ENCODE measurements around the gene CSNK2B. TPM values are rescaled to one million over a fixed set of nuclear protein-coding genes. Genes with fewer than 3 reads are reported as not detected.

Gene CSNK2B
- polyA plus RNA-seq, 1 donor (not counting 4 experiments of a cell fraction or from before 2014, with no cell fraction given), result 43.7 TPM

DNA sequence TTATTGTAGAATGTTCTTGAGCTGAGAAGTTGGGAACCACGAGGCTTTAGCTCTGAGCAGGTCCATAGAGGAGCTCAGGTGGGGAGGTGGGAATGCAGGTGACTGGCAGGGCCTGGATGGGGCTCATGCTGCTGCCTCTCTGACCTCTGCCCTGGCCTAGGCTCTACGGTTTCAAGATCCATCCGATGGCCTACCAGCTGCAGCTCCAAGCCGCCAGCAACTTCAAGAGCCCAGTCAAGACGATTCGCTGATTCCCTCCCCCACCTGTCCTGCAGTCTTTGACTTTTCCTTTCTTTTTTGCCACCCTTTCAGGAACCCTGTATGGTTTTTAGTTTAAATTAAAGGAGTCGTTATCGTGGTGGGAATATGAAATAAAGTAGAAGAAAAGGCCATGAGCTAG, 3.8 kb downstream of the CSNK2B start, which contains the start of gene LY6G5B:
TSS of gene LY6G5B (plus strand) at position 301 of the 400 bp plus-strand sequence. CDS start 975 bp downstream, outside the sequence.
- TF ChIP-seq CTCF (optimal IDR thresholded peaks at IDR 0.05 in 1 of 3, IDR thresholded peaks at IDR 0.05 in 1 of 3, conservative IDR thresholded peaks at IDR 0.05 in 1 of 3; ENCODE audit: extremely low read depth in 1 of 3, insufficient read depth in 2 of 3, low read length in 3 of 3), result no peak
- no peak for TF ChIP-seq EZH2 (IDR thresholded peaks at IDR 0.05; ENCODE audit: low read length)
- Histone ChIP-seq H3K36me3 (ENCODE audit: control insufficient read depth in 2 of 2, extremely low read depth in 1 of 2, insufficient read depth in 2 of 2, low read length in 2 of 2) (peaks cover 41 to 48% of the 10 kb centered on the region in 2 experiments), H3K79me2 (ENCODE audit: control insufficient read depth, insufficient read depth, low read length) (peaks cover 40% of the 10 kb centered on the region), H3K4me2 (ENCODE audit: control insufficient read depth, extremely low read depth, insufficient read depth, low read depth, low read length) (no peak within 1 kb of the TSS), H3K9ac (ENCODE audit: control insufficient read depth, extremely low read depth, insufficient read depth, low read length) (no peak within 1 kb of the TSS), H4K20me1 (ENCODE audit: control insufficient read depth, extremely low read depth, insufficient read depth, low read length) (no peaks in the 10 kb centered on the region), H3K27me3 (ENCODE audit: control insufficient read depth, extremely low read depth, insufficient read depth, low read length) (no peaks in the 10 kb centered on the region), H3K4me1 (ENCODE audit: control insufficient read depth, extremely low read depth, insufficient read depth, low read length) (peaks cover 5% of the 10 kb centered on the region), H2AFZ (ENCODE audit: control insufficient read depth, low read length) (no peak within 1 kb of the TSS), H3K4me3 (ENCODE audit: control insufficient read depth in 2 of 3, extremely low read depth in 1 of 3, insufficient read depth in 2 of 3, low read depth in 1 of 3, low read length in 3 of 3) (no peak within 1 kb of the TSS), H3K27ac (ENCODE audit: control insufficient read depth, insufficient read depth, low read length) (no peak within 1 kb of the TSS), H3K9me3 (ENCODE audit: control insufficient read depth, low read depth, low read length) (no peaks in the 10 kb centered on the region), H3K9me1 (ENCODE audit: control insufficient read depth, extremely low read depth, insufficient read depth, low read length) (no peaks in the 10 kb centered on the region)
- no peak for FAIRE-seq
- DNase-seq (ENCODE audit: low read depth, low spot score), result no peak
- dilution Hi-C loops (cut with MboI; ENCODE audit: extremely low pct_ligation_motif_present, low sequenced_read_pairs), result no loop called here

DNA sequence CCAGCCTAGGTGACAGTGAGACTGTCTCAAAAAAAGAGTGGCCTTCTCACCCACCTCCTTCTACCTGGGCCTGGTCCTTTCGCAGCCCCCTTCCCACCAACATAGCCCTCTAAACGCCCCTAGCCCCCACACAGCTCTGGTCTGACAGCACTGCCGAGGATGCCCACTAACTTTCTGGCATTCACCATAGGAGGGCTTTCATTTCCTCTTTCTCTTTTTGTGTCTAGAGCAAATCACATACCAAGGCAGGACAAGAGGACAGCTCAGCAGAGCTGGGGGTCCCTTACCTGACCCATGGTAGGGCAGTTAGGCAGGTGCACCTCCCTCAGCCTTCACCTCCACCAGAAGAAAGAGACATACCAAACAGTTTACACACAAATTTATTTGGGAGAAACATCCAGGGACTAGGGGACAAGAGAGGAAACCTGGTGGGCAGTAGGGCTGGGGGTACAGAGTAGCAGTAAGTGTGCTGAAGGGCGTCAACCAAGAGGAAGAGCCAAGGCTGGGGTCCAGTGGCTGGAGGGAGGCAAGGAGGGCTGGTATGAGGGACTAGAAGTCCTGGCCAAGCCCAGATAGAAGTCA, 10.5 kb downstream of the CSNK2B start:
- no peak overlapping the region for H3K9ac ChIP-seq (ENCODE audit: control insufficient read depth, extremely low read depth, insufficient read depth, low read length)
- H4K20me1 ChIP-seq (ENCODE audit: control insufficient read depth, extremely low read depth, insufficient read depth, low read length), result no peaks in the 10 kb centered on the region
- H3K4me2 ChIP-seq (ENCODE audit: control insufficient read depth, extremely low read depth, insufficient read depth, low read depth, low read length), result no peak overlapping the region

More for the DNA sequence above, 10.5 kb downstream of the CSNK2B start:
- Histone ChIP-seq H3K4me1 (ENCODE audit: control insufficient read depth, extremely low read depth, insufficient read depth, low read length) (peaks cover 7% of the 10 kb centered on the region), H3K4me3 (ENCODE audit: control insufficient read depth in 2 of 3, extremely low read depth in 1 of 3, insufficient read depth in 2 of 3, low read depth in 1 of 3, low read length in 3 of 3) (no peak overlapping the region), H2AFZ (ENCODE audit: control insufficient read depth, low read length) (no peak overlapping the region), H3K79me2 (ENCODE audit: control insufficient read depth, insufficient read depth, low read length) (no peaks in the 10 kb centered on the region), H3K9me1 (ENCODE audit: control insufficient read depth, extremely low read depth, insufficient read depth, low read length) (no peaks in the 10 kb centered on the region), H3K27ac (ENCODE audit: control insufficient read depth, insufficient read depth, low read length) (no peak overlapping the region), H3K36me3 (ENCODE audit: control insufficient read depth in 2 of 2, extremely low read depth in 1 of 2, insufficient read depth in 2 of 2, low read length in 2 of 2) (peaks cover 7 to 11% of the 10 kb centered on the region in 2 experiments), H3K9me3 (ENCODE audit: control insufficient read depth, low read depth, low read length) (no peaks in the 10 kb centered on the region), H3K27me3 (ENCODE audit: control insufficient read depth, extremely low read depth, insufficient read depth, low read length) (no peaks in the 10 kb centered on the region)
- TF ChIP-seq EZH2 (IDR thresholded peaks at IDR 0.05; ENCODE audit: low read length) (no peak), CTCF (optimal IDR thresholded peaks at IDR 0.05 in 1 of 3, IDR thresholded peaks at IDR 0.05 in 1 of 3, conservative IDR thresholded peaks at IDR 0.05 in 1 of 3; ENCODE audit: extremely low read depth in 1 of 3, insufficient read depth in 2 of 3, low read length in 3 of 3) (no peak)
- FAIRE-seq (no peak), DNase-seq (ENCODE audit: low read depth, low spot score) (no peak)
- dilution Hi-C loops (cut with MboI; ENCODE audit: extremely low pct_ligation_motif_present, low sequenced_read_pairs), result no loop called here

All from keratinocyte (primary cell).